HepG2 (cell line): ENCODE measurements around the gene DHX16. TPM values are rescaled to one million over a fixed set of nuclear protein-coding genes. Genes with fewer than 3 reads are reported as not detected.

Experiments
- CSRNP2 ChIP-seq: sonication (generic); formaldehyde crosslinking; conservative IDR thresholded peaks from 2 replicates; pipeline ENCODE4 v1.8.0; 2022; ENCODE audit warnings: low read depth, missing genetic modification reagents
- GATA4 ChIP-seq: sonication (generic); IDR thresholded peaks from 2 replicates; pipeline ENCODE4 v1.6.1; 2016; ENCODE audit warnings: antibody characterized with exemption, low read depth, borderline replicate concordance
- HIC2 ChIP-seq: sonication (generic); formaldehyde crosslinking; IDR thresholded peaks from 2 replicates; pipeline ENCODE4 v1.9.0; 2022; ENCODE audit warnings: low read depth, missing genetic modification reagents
- MIXL1 ChIP-seq: IDR thresholded peaks from 2 replicates; pipeline ENCODE4 v1.6.1; 2016
- RBM22 ChIP-seq: fragments of 200-400 bp; formaldehyde crosslinking; optimal IDR thresholded peaks from 2 replicates; pipeline ENCODE3; 2017; ENCODE audit warnings: mild to moderate bottlenecking, low read length, moderate library complexity
- RBM39 ChIP-seq: fragments of 200-400 bp; formaldehyde crosslinking; IDR thresholded peaks from one replicate; pipeline ENCODE4 v1.6.1; 2018; ENCODE audit warnings: antibody characterized with exemption, mild to moderate bottlenecking, low read depth, low read length; ENCODE audit not compliant: poor library complexity, severe bottlenecking
- SNAPC5 ChIP-seq: sonication (generic); formaldehyde crosslinking; IDR thresholded peaks from 2 replicates; pipeline ENCODE4 v1.8.1; 2023; ENCODE audit warnings: mild to moderate bottlenecking, missing genetic modification reagents, borderline replicate concordance
- SUZ12 ChIP-seq: fragments of 150-350 bp; IDR thresholded peaks from 2 replicates; pipeline ENCODE4 v1.6.1; 2014; ENCODE audit warnings: low read depth, low read length
- ZBTB46 ChIP-seq: sonication (generic); formaldehyde crosslinking; IDR thresholded peaks from 2 replicates; pipeline ENCODE4 v1.4.0; 2020; ENCODE audit warnings: mild to moderate bottlenecking, missing genetic modification reagents, borderline replicate concordance
- ZC3H4 ChIP-seq: sonication (generic); formaldehyde crosslinking; IDR thresholded peaks from 2 replicates; pipeline ENCODE4 v1.4.0; 2020; ENCODE audit warnings: missing genetic modification reagents, borderline replicate concordance
- ZNF160 ChIP-seq: sonication (generic); formaldehyde crosslinking; IDR thresholded peaks from 2 replicates; pipeline ENCODE4 v1.8.0; 2022; ENCODE audit warnings: mild to moderate bottlenecking, inconsistent platforms, missing genetic modification reagents
- ZNF235 ChIP-seq: sonication (generic); formaldehyde crosslinking; IDR thresholded peaks from 2 replicates; pipeline ENCODE4 v1.8.1; 2023; ENCODE audit warnings: mild to moderate bottlenecking, missing genetic modification reagents, borderline replicate concordance
- ZNF331 ChIP-seq: sonication (generic); formaldehyde crosslinking; IDR thresholded peaks from 2 replicates; pipeline ENCODE4 v1.4.0; 2020; ENCODE audit warnings: missing genetic modification reagents
- ZNF343 ChIP-seq: sonication (generic); formaldehyde crosslinking; IDR thresholded peaks from 2 replicates; pipeline ENCODE4 v1.4.0; 2020; ENCODE audit warnings: mild to moderate bottlenecking, missing genetic modification reagents
- ZNF550 ChIP-seq: sonication (generic); formaldehyde crosslinking; IDR thresholded peaks from 2 replicates; pipeline ENCODE4 v1.4.0; 2020; ENCODE audit warnings: mild to moderate bottlenecking, missing genetic modification reagents, borderline replicate concordance
- ZNF768 ChIP-seq: sonication (generic); formaldehyde crosslinking; IDR thresholded peaks from 2 replicates; pipeline ENCODE4 v1.4.0; 2020; ENCODE audit warnings: missing genetic modification reagents
- ZNF782 ChIP-seq: sonication (generic); formaldehyde crosslinking; IDR thresholded peaks from 2 replicates; pipeline ENCODE4 v1.4.0; 2020; ENCODE audit warnings: missing genetic modification reagents, mild to moderate bottlenecking, borderline replicate concordance
- ZNF800 ChIP-seq: sonication (generic); formaldehyde crosslinking; IDR thresholded peaks from 2 replicates; pipeline ENCODE4 v1.4.0; 2020; ENCODE audit warnings: missing genetic modification reagents
- ZUFSP ChIP-seq: sonication (generic); formaldehyde crosslinking; IDR thresholded peaks from 2 replicates; pipeline ENCODE4 v1.9.0; 2021; ENCODE audit warnings: missing genetic modification reagents, mild to moderate bottlenecking, borderline replicate concordance
- polyA plus RNA-seq, 8 experiments: library from polyadenylated mRNA; depleted of rRNA in 3 of 8; stranded (reverse) in 7 of 8; unstranded in 1 of 8; fragments of >200 nt; fragmentation: Illumina TruSeq in 4 of 8; extraction: Trizol in 4 of 8; gene quantifications; 2 replicates each; pipeline versions ENCODE4 v1.2.1 to v1.2.3, GENCODE V29; 2011 to 2016; ENCODE audit warnings: low read depth in 4 of 8, missing spikeins in 1 of 8, mixed read lengths in 1 of 8; ENCODE audit not compliant: insufficient read depth in 1 of 8
- total RNA-seq, 5 experiments: library from RNA; depleted of rRNA; stranded (reverse); fragments of >200 nt; fragmentation: Illumina TruSeq; extraction: Trizol; gene quantifications; 2 replicates each; pipeline ENCODE4 v1.2.3, GENCODE V29; 2016; ENCODE audit warnings: low read depth in 1 of 5

DHX16 gene
- total and polyA plus RNA-seq, 2 of the 13 experiments (the other 11 are each of a cell fraction or from before 2014, with no cell fraction given), result 57.0 to 58.5 TPM

GRCh38 chr6:30616811-30617564, 55.8 kb downstream of the DHX16 start, which contains the start of gene PPP1R10 (continued):
- TF ChIP-seq SUZ12, result no peak
- TF ChIP-seq ZNF160 (CRISPR knock-in tag), result peak; percentile 90
- TF ChIP-seq MIXL1 (CRISPR knock-in tag), result peak; percentile 30; the same call in 1 of the 2 replicates
- no peak for TF ChIP-seq ZNF782 (CRISPR knock-in tag)
- no peak for TF ChIP-seq ZNF768 (CRISPR knock-in tag)
- no peak for TF ChIP-seq ZNF800
- TF ChIP-seq RBM22, result peak; percentile 98
- peak; percentile 68; the same call in 1 of the 2 replicates for TF ChIP-seq ZC3H4 (CRISPR knock-in tag)
- TF ChIP-seq ZUFSP (CRISPR knock-in tag), result no peak
- no peak for TF ChIP-seq ZNF550
- no peak for TF ChIP-seq CSRNP2
- TF ChIP-seq SNAPC5, result 0 out of 2 replicates have a peak, but pooled peaks have one; percentile 64
- TF ChIP-seq RBM39, result peak; percentile 97
- TF ChIP-seq GATA4, result peak; percentile 83; the same call in 1 of the 2 replicates
- peak; percentile 73 for TF ChIP-seq ZNF235
- no peak for TF ChIP-seq ZNF331 (CRISPR knock-in tag)
- TF ChIP-seq ZNF343 (CRISPR knock-in tag), result no peak
- TF ChIP-seq ZBTB46 (CRISPR knock-in tag), result no peak
- no peak; the same call in 1 of the 2 replicates for TF ChIP-seq HIC2 (CRISPR knock-in tag)
